ENCODE measurements around the gene NPY1R. TPM values are rescaled to one million over a fixed set of nuclear protein-coding genes. Genes with fewer than 3 reads are reported as not detected.

The NPY1R gene
- total and polyA plus RNA-seq, 5 donors: 4.4 to 11.3 (median 5.5) TPM

GRCh38 chr4:163274861-163275260, 57.5 kb downstream of the NPY1R start:
- 86% methylated on average over 3 of the region's 3 CpGs for WGBS
- intact Hi-C loops (cut with DNase I): no loop called here
- Histone ChIP-seq H3K4me1 (ENCODE audit: control insufficient read depth, insufficient read depth, low read length) (no peaks in the 10 kb centered on the region), H3K4me3 (ENCODE audit: low read length) (no peak overlapping the region), H3K9me3 (ENCODE audit: control insufficient read depth, low read length) (no peaks in the 10 kb centered on the region), H3K27ac (ENCODE audit: low read length) (no peak overlapping the region), H3K27me3 (ENCODE audit: control insufficient read depth, insufficient read depth) (no peaks in the 10 kb centered on the region)
- DNase-seq (no peak), ATAC-seq (no peak)

Other genes with a start within 250 kb of the NPY1R start
- gene NAF1, start 165.7 kb downstream of the NPY1R start, total RNA-seq: 10 to 100 TPM; 12.2 to 16.5 (median 13.4) TPM
- gene NAF1, start 165.7 kb downstream of the NPY1R start, polyA plus RNA-seq: 5.1 TPM
- 1 to 10 TPM in 1 of 4 donors, under 1 TPM in 3; 0.25 to 2.0 (median 0.62) TPM for gene NPY5R, start 11.3 kb upstream of the NPY1R start, total RNA-seq
- gene NPY5R, start 11.3 kb upstream of the NPY1R start, polyA plus RNA-seq: 0.93 TPM
- gene TKTL2, start 141.2 kb upstream of the NPY1R start, total RNA-seq: not detected
- gene TKTL2, start 141.2 kb upstream of the NPY1R start, polyA plus RNA-seq: not detected
- 10 to 100 TPM; 11.9 to 12.8 (median 12.5) TPM for gene TMA16, start 162.1 kb upstream of the NPY1R start, total RNA-seq
- 8.4 TPM for gene TMA16, start 162.1 kb upstream of the NPY1R start, polyA plus RNA-seq

All from right cardiac atrium (tissue), 5 donors.